IPS-18c (cell line): ENCODE results near the gene TLR1.
"Not testable (repeated sequence)": the region's sequence is repeated elsewhere in the genome, so short reads cannot be mapped to it uniquely, and the experiment has no call there.

Source experiments
- H3K4me3 ChIP-seq: 2 replicates; pipeline ENCODE4 v1.7.0; 2013; ENCODE audit warnings: low read depth, mild to moderate bottlenecking, low read length, moderate library complexity; ENCODE audit not compliant: insufficient read depth
- H3K9me3 ChIP-seq: one replicate; pipeline ENCODE4 v1.6.1; 2013; ENCODE audit warnings: mild to moderate bottlenecking, low read length, moderate library complexity; ENCODE audit not compliant: control insufficient read depth, insufficient read depth

TLR1 gene

DNA sequence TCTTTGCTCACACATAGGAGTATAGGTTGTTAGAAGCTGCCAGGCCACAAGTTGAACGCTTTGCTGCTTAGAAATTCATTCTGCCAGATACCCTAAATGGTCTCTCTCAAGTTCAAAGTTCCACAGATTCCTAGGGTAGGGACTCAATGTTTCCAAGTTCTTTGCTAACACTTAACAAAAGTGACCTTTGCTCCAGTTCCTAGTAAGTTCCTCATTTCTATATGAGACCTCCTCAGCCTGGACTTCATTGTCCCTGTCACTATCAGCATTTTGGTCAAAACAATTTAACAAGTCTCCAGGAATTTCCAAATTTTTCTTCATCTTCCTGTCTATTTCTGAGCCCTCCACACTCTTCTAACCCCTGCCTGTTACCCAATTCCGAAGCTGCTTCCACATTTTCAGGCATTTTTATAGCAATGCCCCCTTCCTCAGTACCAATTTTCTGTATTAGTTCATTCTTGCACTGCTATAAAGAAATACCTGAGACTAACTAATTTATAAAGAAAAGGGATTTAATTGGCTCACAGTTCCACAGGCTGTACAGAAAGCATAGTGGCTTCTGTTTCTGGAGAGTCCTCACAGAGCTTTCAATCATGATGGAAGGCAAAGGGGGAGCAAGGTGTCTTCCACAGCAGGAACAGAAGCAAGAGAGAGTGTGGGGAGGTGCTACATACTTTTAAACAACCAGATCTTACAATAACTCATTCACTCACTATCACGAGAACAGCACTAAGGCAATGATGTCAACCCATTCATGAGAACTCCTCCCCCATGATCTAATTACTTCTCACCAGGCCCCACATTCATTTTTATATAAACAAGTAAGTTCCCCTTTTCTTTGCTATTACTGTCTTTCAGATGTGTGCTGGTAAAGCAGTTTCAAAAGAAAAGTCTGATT lies 11.5 kb upstream of the TLR1 start:
- H3K9me3 ChIP-seq, result no peaks in the 10 kb centered on the region
- H3K4me3 ChIP-seq, result no peak overlapping the region

DNA sequence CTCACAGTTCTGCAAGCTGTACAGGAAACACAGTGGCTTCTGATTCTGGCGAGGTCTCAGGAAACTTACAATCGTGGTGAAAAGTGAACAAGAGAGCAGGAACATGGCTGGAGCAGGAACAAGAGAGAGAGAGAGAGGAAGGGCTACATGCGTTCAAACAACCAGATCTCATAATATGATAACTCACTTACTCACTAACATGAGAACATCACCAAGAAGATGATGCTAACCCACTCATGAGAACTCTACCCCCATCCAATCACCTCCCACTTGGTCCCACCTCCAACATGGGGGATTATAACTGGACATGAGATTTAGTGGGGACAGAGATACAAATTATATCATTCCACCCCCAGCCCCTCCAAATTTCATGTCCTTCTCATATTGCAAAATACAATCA lies 9.8 kb upstream of the TLR1 start:
- H3K4me3 ChIP-seq, result no peak overlapping the region
- H3K9me3 ChIP-seq, result no peaks in the 10 kb centered on the region

DNA sequence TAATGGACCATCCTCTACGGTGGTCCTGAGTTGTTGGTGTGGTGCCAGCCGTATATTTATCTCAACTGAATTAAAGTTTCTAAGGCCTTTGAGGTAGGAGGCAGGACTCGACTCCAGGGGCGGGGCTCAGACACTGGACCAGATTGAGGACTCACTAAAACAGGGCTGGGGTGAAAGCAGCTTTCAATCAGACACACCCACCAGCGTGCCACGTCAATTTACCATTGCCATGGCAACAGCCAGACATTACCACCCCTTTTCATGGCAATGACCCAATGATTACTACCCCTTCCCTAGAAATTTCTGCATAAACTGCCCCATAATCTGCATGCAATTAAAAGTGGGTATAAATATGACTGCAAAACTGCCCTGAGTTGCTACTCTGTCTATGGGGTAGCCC lies 6.7 kb upstream of the TLR1 start:
- no peaks in the 10 kb centered on the region for H3K9me3 ChIP-seq

DNA sequence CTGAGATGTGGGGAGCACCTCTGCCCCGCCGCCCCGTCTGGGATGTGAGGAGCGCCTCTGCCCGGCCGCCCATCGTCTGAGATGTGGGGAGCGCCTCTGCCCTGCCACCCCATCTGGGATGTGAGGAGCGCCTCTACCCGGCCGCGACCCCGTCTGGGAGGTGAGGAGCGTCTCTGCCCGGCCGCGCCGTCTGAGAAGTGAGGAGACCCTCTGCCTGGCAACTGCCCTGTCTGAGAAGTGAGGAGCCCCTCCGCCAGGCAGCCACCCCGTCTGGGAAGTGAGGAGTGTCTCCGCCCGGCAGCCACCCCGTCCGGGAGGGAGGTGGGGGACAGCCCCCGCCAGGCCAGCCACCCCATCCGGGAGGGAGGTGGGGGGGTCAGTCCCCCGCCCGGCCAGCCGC lies 2.9 kb upstream of the TLR1 start:
- not testable (repeated sequence) for H3K9me3 ChIP-seq, H3K4me3 ChIP-seq

More for the DNA sequence above, 6.7 kb upstream of the TLR1 start:
- H3K4me3 ChIP-seq, result no peak overlapping the region

DNA sequence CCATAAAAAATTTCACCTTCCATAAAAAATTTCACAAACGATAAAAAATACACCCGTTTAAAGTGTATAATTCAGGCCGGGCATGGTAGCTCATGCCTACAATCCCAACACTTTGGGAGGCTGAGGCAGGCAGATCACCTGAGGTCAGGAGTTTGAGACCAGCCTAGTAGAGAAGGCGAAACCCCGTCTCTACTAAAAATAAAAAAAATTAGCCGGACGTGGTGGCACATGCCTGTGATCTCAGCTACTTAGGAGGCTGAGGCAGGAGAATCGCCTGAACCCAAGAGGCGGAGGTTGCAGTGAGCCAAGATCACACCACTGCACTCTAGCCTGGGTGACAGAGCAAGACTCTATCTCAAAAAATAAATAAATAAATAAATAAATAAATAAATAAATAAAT lies 1.7 kb upstream of the TLR1 start:
- H3K4me3 ChIP-seq, result not testable (repeated sequence)
- H3K9me3 ChIP-seq, result peaks cover 10% of the 10 kb centered on the region

DNA sequence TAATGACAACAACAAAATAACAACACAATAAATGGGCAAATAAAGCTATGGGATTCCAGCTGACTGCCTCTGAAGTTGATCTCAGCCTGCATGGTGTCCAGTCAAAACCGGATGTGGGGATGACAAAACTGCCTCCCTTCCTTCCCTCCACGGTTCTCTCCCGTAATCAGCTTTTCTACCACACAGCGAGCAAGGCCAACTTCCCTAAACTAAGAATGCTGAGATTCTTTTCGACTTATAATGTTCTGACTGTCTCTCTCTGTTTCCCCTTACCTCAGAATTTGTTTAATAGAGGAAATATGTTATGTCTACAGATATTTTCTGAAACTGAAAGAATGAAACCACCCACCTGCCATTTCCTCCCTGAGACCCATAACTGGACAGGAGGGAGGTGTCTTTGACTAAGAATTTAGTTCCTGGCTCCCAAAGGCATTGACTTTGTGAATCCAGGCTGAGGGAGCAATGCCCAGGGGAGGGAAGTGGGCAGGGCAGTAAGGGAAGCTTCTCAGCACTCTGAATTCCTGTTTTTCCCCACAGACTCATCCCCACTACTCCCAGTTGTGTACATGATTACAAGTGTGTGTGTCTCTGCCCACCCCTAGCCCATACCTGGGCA lies 1.0 kb upstream of the TLR1 start:
- H3K9me3 ChIP-seq, result peaks cover 10% of the 10 kb centered on the region

DNA sequence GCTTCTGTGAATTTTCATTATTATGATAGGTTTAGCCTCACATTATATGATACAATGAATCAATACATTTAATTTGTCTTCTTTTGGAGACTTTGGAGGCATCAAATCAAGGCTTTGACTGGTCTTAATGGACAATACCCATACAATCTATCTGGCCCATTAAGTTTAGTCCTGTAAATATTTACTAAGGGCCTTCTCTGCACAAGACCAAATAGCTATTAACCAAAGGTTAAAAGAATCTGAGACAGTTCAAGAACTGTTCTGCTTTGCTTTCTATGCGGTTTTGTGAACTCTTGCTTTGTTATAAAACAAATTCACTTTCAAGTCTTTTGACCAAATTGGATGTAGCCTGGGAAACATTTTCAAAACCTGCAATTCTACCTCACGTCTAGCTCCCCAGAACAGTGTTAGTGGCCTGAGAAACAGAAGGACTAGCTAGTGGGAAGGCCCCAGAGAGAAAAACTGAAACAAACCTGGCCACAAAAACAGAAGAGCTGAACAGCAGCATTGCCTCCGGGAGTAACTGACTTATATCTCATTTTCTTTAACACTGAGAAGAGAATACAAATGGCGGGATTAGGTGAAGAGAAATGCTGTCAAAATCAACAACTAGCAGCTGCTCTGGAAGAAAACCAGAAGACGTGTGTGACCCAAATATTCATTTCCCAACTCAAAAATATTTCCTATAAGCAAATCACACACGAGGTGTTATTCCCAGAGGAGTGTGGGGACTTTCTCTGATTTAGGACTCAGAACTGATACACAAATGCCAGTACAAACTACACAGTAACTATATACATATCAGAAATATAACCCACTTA lies 548 bp downstream of the TLR1 start:
- peaks cover 10% of the 10 kb centered on the region for H3K9me3 ChIP-seq
- no peak overlapping the region for H3K4me3 ChIP-seq

More for the DNA sequence above, 1.0 kb upstream of the TLR1 start:
- H3K4me3 ChIP-seq, result no peak overlapping the region

DNA sequence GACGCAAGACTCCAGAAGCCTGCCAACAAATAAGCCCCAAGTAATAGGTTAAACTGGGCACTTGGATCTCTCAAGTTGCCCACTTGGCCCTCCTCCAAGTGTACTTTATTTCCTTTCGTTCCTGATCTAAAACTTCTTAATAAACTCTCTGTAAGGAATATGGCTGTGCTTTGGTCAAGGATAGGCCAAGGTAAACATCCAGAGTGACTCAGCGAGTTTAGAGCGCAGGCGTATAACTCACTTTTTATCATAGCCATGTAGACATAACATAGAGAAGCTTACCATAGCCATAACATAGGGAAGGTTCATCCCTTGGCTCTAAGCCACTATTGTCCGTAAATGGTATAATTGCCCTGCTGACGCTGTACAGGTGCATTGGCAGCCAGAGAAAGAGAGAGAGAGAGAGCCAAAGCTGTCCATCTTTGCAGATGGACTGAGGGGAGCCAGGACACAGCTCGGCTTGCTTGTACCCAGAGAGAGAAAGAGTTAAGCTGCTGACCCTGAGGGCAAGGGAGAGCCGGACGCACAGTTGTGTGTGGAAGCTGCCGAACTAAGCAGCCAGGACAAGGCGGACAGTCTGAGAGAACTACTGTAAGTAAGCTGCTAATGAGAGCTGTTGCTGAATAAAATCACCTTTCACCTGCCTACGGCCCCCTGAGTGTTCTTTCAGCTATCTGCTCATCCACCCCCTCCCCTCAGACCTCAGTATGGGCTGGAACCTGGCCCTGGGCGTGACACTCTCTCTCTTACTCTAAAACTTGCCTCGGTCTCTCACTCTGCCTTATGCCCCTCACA lies 1.8 kb downstream of the TLR1 start:
- no peak overlapping the region for H3K4me3 ChIP-seq

DNA sequence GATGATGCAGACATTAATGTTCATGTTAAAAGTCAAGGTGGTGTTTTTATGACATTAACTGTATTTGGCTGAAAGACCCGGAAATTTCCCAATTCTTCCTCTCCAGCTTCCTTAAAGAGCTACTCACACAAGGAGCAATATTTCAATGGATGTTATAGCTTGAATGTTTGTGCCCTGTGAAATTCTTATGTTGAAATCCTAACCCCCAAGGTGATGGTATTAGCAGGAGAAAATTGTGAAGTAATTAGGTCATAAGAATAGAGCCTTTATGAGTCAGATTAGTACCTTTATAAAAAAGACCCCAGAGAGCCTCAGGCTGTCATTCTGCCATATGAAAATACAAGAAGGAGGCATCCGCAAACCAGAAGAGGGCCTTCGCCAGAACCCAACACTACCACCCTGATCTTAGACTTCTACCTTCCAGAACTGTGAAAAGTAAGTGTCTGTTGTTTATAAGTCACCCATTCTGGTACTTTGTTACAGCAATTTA lies 3.6 kb downstream of the TLR1 start:
- H3K4me3 ChIP-seq, result no peak overlapping the region
- H3K9me3 ChIP-seq, result peaks cover 10% of the 10 kb centered on the region

More for the DNA sequence above, 1.8 kb downstream of the TLR1 start:
- peaks cover 10% of the 10 kb centered on the region for H3K9me3 ChIP-seq

DNA sequence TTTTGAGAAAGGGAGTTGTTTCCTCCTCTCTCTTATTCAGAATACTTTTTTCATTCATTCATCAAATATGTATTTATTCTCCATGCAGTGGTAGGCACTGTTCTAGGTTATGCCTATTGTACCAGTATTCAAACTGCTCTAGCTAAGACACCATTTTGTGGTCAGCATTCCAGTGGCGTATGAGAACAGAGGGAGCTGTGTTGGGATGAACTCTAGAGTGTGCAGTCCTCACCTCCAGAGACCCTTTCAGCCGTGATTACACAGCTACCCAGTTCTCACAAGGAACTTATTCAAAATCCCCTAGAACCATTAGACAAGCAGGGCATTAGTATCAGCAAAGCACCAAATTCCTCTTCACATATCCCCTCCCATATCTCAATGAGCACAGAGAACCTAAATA lies 4.2 kb downstream of the TLR1 start:
- Histone ChIP-seq H3K4me3 (no peak overlapping the region), H3K9me3 (peaks cover 10% of the 10 kb centered on the region)

DNA sequence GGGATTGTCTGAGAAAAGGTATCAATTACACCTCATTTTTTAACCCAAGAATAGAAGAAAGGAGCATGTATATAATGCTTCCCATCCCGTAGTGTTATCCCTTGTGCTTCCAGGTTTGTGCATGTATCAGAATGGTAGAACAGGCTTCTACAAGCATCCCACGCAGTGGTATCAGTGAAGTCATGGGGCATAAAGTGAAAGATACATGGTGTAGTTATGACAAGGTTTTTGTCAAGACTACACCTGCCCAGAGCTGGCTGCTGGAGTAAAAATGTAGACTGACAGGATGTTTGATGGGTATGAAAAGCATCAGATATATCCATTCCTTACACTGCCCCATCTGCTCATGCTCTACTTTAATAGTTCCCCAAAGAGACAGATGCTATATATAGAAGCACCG lies 9.5 kb downstream of the TLR1 start:
- H3K9me3 ChIP-seq, result no peaks in the 10 kb centered on the region
- H3K4me3 ChIP-seq, result no peak overlapping the region

DNA sequence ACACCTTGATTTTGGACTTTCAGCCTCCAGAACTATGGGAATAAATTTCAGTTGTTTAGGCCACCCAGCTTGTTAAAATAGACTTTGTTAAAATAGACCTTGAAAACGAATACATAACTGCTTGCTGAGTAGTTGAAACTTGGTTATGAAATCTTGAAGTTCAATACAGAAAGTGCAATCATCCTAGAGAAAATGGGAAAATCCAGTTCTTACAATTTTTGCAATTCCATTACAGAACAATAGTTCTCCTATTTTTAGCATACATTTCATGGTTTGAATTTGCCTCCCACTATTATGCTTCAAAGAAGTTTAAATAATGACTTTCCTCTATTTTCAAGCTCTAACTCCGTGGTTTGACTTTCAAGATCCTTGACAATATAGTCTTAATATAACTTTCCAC lies 10.5 kb downstream of the TLR1 start:
- Histone ChIP-seq H3K9me3 (no peaks in the 10 kb centered on the region), H3K4me3 (no peak overlapping the region)

DNA sequence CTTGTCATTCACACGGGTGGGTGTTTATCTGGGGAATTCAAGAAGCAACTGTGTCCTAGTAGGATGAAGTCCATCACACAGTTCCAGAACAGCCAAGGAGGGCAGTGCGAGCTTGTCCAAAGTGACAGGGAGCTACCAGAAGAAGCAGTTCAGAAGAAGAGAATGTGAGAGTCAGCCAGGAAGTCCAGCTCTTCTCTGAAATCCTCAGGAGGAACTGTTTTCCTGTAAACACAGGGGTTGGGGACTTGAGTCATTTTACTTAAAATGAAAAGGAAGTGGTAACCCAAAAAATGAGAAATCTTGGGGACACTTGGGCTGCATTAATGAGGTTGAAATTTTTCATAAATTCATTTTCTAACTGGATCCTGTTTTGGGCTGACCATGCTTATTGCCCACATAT lies 13.6 kb downstream of the TLR1 start:
- H3K4me3 ChIP-seq, result no peak overlapping the region

DNA sequence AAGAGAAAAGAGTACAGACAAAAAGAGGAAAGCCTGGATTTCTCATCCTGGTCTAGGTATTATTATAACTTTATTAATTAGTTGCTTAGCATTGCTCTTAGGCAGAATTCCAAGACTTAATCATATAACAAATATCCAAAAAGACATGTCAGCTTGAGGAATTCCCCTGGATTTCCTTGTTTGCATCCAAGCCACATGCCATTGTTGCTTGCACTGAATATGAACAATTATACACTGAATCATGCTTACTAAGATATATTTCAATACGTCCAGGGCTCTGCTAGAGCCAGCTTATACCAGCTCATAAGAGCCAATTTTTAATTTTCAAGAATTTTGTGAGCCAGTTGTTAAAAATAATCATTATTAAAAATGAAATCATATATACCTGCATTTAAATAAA lies 16.3 kb downstream of the TLR1 start:
- H3K9me3 ChIP-seq, result peaks cover 2% of the 10 kb centered on the region
- H3K4me3 ChIP-seq, result no peak overlapping the region

More for the DNA sequence above, 13.6 kb downstream of the TLR1 start:
- H3K9me3 ChIP-seq, result peaks cover 2% of the 10 kb centered on the region

DNA sequence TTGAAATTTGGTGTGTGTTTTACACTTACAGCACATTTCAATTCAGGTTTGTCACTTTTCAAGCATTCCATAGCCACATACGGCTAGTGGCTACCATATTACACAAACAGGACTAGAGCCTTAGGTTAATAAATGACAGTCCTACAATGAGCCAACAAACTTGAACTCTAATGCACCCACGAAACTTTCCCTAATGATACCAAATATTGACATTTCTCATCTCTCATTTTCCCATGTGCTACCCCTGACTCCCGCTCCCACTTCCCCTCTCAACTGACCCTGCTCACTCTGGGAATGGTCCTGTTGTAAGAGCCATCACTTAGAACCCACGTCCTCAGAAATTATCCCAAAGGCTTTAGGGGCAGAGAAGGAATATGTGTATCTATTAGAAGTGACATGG lies 16.9 kb downstream of the TLR1 start:
- Histone ChIP-seq H3K4me3 (no peak overlapping the region), H3K9me3 (peaks cover 2% of the 10 kb centered on the region)

DNA sequence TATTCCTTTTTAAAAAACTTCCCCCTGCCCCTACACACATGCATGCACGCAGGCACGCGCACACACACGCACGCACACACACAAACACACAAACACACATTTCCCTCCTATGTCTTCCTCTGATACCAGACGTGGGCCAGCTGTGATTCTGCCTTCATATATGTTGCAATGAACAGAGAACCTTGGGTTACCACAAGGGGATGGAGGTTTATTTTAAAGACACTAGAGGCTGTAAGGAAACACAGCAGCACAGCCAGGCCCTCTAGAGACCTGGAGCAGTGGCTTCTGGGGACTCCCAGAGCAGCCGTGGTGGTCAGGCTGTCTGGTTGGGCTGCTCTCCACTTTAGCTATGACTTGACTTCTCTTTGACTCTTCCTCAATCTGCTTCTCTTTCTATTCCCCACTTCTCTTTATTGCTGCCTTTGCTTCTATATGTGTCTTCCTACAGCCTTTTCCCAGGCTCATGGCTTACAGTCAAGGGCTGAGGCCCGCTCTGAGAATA lies 18.6 kb downstream of the TLR1 start:
- peaks cover 2% of the 10 kb centered on the region for H3K9me3 ChIP-seq
- no peak overlapping the region for H3K4me3 ChIP-seq
